RKO (cell line): ENCODE measurements around the gene CXorf58.
"Not testable (repeated sequence)": the region's sequence is repeated elsewhere in the genome, so short reads cannot be mapped to it uniquely, and the experiment has no call there.

Experiments
- DNase-seq: peaks from one replicate; pipeline ENCODE4 v3.0.0-alpha.2; 2016; ENCODE audit warnings: low spot score

Gene CXorf58

DNA sequence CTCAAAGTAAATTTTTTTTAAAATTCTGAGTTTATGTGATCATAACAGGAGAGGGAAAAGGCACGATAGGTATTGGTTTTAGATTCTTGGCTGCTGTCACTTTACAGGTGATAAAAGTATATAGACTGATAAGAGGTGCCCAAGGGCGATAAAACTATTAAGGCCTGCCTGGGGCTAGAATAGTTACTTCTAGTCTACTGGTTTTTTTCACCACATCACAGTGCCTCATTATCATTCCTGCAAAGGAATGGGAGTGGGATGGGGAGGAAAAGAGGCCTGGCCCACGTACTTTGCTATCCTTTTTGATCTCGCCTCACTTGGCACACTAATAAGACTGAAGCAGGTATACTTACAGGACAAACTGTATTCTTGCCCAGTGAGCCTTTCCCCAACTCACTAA lies 46.6 kb downstream of the CXorf58 start:
- DNase-seq: no peak

DNA sequence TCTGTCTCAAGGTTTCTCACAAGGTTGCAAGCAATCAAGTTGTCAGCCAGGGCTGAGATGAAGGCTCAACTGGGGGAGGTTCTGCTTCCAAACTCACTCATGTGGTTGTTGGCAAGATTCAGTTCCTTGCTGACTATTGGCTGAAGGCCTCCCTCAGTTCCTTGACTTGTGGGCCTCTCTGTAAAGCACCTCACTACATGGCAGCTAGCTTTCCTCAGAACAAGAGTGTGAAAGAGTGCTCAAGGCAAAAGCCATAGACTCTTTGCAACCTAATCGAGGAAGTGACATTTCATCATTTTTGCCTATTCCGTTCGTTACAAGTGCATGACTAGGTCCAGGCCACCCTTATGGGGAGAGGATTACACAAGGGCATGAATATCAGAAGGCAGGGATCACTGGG lies 52.0 kb downstream of the CXorf58 start:
- DNase-seq: no peak

DNA sequence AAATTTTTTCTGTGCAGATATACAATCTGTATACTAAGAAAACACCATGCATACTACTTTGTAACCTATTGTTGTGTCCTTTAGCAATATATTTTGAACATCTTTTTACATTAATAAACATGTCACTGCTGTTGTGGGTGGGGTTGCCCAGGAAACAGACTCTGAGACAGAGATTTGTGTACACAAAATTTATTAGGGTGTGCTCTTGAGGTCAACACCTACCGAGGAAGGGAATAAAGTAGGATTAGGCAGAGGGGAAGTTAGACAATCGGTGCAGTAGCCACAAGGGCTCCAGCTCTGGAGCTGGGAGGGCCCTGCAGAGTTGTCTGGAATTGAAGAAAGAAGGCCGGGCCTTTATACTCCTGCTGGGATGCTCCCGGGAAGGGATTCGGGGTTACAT lies 56.4 kb downstream of the CXorf58 start:
- DNase-seq: no peak

DNA sequence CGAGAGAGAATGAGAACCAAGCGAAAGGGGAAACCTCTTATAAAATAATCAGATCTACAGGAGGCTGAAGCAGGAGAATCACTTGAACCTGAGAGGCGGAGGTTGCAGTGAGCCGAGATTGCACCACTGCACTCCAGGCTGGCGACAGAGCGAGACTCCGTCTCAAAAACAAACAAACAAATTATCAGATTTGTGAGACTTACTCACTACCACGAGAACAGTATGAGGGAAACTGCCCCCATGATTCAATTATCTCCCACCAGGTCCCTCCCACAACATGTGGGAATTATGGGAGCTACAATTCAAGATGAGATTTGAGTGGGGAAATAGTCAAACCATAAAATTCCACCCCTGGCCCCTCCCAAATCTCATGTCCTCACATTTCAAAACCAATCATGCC lies 57.8 kb downstream of the CXorf58 start:
- not testable (repeated sequence) for DNase-seq

DNA sequence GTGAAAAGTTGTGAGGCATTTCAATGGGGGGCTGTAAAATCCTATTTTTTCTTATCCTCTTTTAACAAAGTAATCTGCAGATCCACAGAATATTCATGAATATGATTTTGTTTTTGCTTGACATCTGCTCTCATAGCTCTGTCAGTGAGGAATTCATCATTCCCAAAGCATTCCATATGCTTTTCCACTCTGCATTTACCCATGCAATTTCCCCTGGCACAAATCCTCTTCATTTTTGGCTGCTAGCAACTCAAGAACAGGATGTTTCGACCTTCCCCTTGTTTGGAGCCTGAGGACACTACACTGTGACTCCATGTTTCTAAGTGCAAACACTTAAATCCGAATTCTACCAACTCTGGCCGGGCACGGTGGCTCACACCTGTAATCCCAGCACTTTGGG lies 70.7 kb downstream of the CXorf58 start:
- DNase-seq: no peak

DNA sequence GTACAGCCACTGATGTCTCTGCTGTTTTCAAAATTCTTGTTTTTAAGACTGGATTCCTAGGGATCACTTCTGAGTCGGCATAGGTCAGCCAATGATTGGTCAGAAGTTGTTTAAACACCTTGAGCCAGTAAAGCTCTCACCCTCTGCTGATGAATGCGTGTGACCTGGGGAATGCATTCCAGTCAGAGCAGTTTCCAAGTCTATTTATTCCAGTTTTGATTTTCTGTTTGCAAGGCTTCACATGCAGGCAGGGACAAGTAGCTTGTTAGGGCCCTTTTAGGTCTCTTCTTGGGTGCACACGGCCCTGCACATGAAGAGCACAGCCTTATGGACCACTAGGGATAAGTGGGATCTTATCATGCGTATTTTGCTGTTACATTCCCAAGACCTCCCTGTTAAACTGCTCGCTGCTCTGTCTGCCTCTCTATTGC lies 72.2 kb downstream of the CXorf58 start:
- no peak for DNase-seq

DNA sequence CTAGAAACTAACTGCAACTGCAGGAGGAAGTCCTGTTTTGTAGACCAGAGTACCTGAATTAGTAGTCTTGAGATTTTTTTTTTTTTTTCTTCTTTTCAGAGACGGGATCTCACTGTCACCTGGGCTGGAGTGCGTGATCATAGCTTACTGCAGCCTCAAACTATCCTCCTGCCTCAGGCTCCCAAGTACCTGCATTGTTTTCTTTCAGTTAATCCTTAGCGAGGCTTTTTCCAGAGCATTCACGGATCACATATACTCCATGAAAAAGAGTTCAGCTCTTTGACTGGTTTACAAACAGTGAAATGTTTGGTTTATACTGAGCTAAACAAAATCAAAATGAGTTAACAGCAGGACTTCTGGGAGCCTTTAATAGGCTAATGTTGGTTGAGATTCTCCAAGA lies 73.4 kb downstream of the CXorf58 start:
- DNase-seq: no peak

DNA sequence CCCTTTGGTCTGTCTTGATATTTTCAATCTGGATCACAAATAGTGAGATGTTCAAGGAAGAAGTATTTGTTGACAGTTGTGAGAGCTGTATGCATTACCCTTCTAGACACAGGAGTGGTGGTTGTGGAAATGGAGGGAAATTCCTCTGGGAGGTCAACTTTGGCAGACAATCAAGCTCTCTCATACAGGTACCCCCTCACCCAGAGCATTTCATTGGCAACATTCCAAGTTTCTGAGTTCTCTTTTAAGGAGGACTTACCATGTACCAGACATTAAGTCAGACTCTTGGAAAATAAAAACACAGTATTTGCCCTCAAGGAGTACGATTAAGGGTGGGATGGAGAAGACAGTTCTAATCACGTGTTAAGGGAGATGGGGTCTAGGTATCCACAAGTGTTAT lies 73.9 kb downstream of the CXorf58 start:
- no peak for DNase-seq

DNA sequence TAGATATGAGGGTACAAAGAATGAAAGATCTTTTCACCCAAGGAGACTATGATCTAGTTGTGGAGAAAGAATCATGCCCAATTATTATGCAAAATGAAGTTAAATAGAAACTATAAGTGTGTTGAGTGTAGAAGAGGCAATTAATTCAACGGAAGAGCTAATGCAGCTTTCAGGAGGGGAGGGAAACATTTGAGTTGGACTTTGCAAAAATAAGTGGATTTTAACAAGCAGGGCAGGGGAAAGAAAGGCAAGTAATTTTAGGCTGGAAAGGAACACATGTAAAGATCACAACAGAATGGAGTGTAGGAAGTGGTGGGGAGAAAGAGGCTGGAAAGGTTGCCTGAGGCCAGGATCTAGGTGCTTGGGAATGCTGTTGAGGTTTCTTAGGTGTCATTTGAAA lies 75.1 kb downstream of the CXorf58 start:
- DNase-seq: no peak
